Activated T-cell treated with anti-CD3 and anti-CD28 coated beads, Interleukin-2, amount 50 U/mL, for 4 hours (primary cell): ENCODE results near the gene PSME1. TPM values are rescaled to one million over a fixed set of nuclear protein-coding genes. Genes with fewer than 3 reads are reported as not detected.

Experiments used
- ATAC-seq, 2 donors: fragments of 200-7000 bp; cut with Tn5 transposase; one replicate each; pipeline ENCODE4 v1.10.0; 2021
- DNase-seq: peaks from one replicate; pipeline ENCODE4 v3.0.0-alpha.2; 2020
- H3K27me3 Mint-ChIP-seq: one replicate; pipeline ENCODE4 v1.8.0; 2021; ENCODE audit warnings: low read depth, mixed read lengths
- H3K36me3 Mint-ChIP-seq: one replicate; pipeline ENCODE4 v1.8.0; 2022; ENCODE audit warnings: mixed read lengths; ENCODE audit not compliant: insufficient read depth
- H3K4me1 Mint-ChIP-seq: one replicate; pipeline ENCODE4 v1.8.0; 2021; ENCODE audit warnings: low read depth, mixed read lengths
- H3K4me3 Mint-ChIP-seq: one replicate; pipeline ENCODE4 v1.8.0; 2021; ENCODE audit warnings: mild to moderate bottlenecking, moderate library complexity, mixed read lengths
- H3K9me3 Mint-ChIP-seq: one replicate; pipeline ENCODE4 v1.8.0; 2021; ENCODE audit warnings: mixed read lengths
- total RNA-seq, 3 donors: library from RNA; stranded (reverse); gene quantifications; one replicate each; pipeline ENCODE4 v1.2.1, GENCODE V29; 2021

Gene PSME1
- total RNA-seq, 3 donors from 2014 or later = 354 to 391 (median 378) TPM

- ATAC-seq = no peak
- H3K9me3 Mint-ChIP-seq = no peaks in the 10 kb centered on the region
- H3K4me3 Mint-ChIP-seq = peak overlapping the region; percentile 94
- no peaks in the 10 kb centered on the region for H3K27me3 Mint-ChIP-seq
- no peak for DNase-seq
- peaks cover 35% of the 10 kb centered on the region for H3K36me3 Mint-ChIP-seq
- H3K4me1 Mint-ChIP-seq = peaks cover 29% of the 10 kb centered on the region
These were observed 51.0 kb downstream of the PSME1 start for GRCh38 chr14:24186831-24187538.

DNA sequence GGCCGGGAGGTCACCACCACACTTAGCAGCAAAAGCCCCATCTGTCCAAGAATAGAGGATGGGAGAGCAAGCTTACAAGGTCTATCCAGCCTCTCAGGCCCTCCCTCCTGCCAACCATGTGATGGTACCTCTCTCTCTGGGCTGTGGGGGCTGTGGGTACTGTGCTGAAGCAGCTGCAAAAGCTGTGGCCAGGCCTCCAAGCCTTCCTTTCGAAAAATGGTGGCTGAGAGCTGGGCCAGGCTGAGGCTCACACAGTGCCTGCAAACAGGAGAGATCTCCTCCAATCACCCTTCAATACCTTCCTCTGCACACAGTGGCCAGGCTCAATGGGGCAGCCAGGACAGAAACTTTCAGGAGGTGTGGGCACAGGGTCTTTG lies 51.5 kb downstream of the PSME1 start:
- ATAC-seq (no peak), DNase-seq (no peak)
- peak overlapping the region; percentile 94 for H3K4me3 Mint-ChIP-seq
- H3K4me1 Mint-ChIP-seq = peaks cover 34% of the 10 kb centered on the region
- no peaks in the 10 kb centered on the region for H3K27me3 Mint-ChIP-seq
- H3K36me3 Mint-ChIP-seq = peaks cover 36% of the 10 kb centered on the region
- no peaks in the 10 kb centered on the region for H3K9me3 Mint-ChIP-seq

Other genes with a start within 250 kb of the PSME1 start
- 10 to 100 TPM; 12.6 to 23.0 (median 19.4) TPM for gene DHRS4, start 182.4 kb upstream of the PSME1 start, total RNA-seq
- gene DHRS4L2, start 147.3 kb upstream of the PSME1 start, total RNA-seq = 10 to 100 TPM; 10.8 to 15.9 (median 12.5) TPM
- 1 to 10 TPM; 1.3 to 1.8 (median 1.3) TPM for gene CARMIL3, start 84.2 kb upstream of the PSME1 start, total RNA-seq
- not detected for gene CPNE6, start 64.6 kb upstream of the PSME1 start, total RNA-seq
- gene PCK2, start 41.9 kb upstream of the PSME1 start, total RNA-seq = 10 to 100 TPM; 38.7 to 69.4 (median 47.9) TPM
- 10 to 100 TPM; 45.7 to 57.6 (median 50.7) TPM for gene DCAF11, start 21.4 kb upstream of the PSME1 start, total RNA-seq
- gene NRL, start 21.2 kb upstream of the PSME1 start, total RNA-seq = 1 to 10 TPM; 1.2 to 2.3 (median 1.4) TPM
- gene FITM1, start 5.5 kb upstream of the PSME1 start, total RNA-seq = 1 to 10 TPM in 1 of 3 donors, under 1 TPM in 2; 0.38 to 1.3 (median 0.69) TPM
- gene EMC9, start 5.4 kb downstream of the PSME1 start, total RNA-seq = 10 to 100 TPM; 15.9 to 18.9 (median 17.4) TPM
- 100 to 1,000 TPM; 433 to 479 (median 471) TPM for gene PSME2, start 10.4 kb downstream of the PSME1 start, total RNA-seq
- 100 to 1,000 TPM in 2 of 3 donors, 10 to 100 TPM in 1; 99.4 to 108 (median 106) TPM for gene RNF31, start 11.3 kb downstream of the PSME1 start, total RNA-seq
- gene IRF9, start 25.1 kb downstream of the PSME1 start, total RNA-seq = 100 to 1,000 TPM; 110 to 152 (median 121) TPM
- gene REC8, start 35.9 kb downstream of the PSME1 start, total RNA-seq = 10 to 100 TPM; 17.4 to 24.8 (median 19.9) TPM
- gene IPO4, start 52.6 kb downstream of the PSME1 start, total RNA-seq = 100 to 1,000 TPM; 265 to 293 (median 265) TPM
- 10 to 100 TPM; 30.4 to 34.6 (median 33.7) TPM for gene TM9SF1, start 59.2 kb downstream of the PSME1 start, total RNA-seq
- gene TSSK4, start 69.5 kb downstream of the PSME1 start, total RNA-seq = under 1 TPM in 1 of 3 donors, not detected in 2; 0.33 TPM
- gene CHMP4A, start 77.3 kb downstream of the PSME1 start, total RNA-seq = 10 to 100 TPM; 71.7 to 85.5 (median 85.4) TPM
- 10 to 100 TPM; 16.3 to 19.5 (median 18.4) TPM for gene MDP1, start 79.9 kb downstream of the PSME1 start, total RNA-seq
- gene NEDD8, start 96.2 kb downstream of the PSME1 start, total RNA-seq = 100 to 1,000 TPM; 197 to 217 (median 205) TPM
- 10 to 100 TPM; 29.6 to 30.8 (median 29.7) TPM for gene GMPR2, start 96.7 kb downstream of the PSME1 start, total RNA-seq
- gene TINF2, start 106.4 kb downstream of the PSME1 start, total RNA-seq = 100 to 1,000 TPM in 2 of 3 donors, 10 to 100 TPM in 1; 87.2 to 110 (median 103) TPM
- 1 to 10 TPM; 2.6 to 8.1 (median 2.6) TPM for gene TGM1, start 127.0 kb downstream of the PSME1 start, total RNA-seq
- 10 to 100 TPM; 52.2 to 58.8 (median 53.4) TPM for gene RABGGTA, start 135.4 kb downstream of the PSME1 start, total RNA-seq
- gene DHRS1, start 163.6 kb downstream of the PSME1 start, total RNA-seq = 1 to 10 TPM; 2.6 to 4.2 (median 3.1) TPM
- gene NOP9, start 163.7 kb downstream of the PSME1 start, total RNA-seq = 10 to 100 TPM; 67.8 to 71.0 (median 68.0) TPM
- 1 to 10 TPM; 6.5 to 7.3 (median 7.2) TPM for gene CIDEB, start 171.8 kb downstream of the PSME1 start, total RNA-seq
- 10 to 100 TPM in 2 of 3 donors, 1 to 10 TPM in 1; 9.0 to 10.8 (median 10.4) TPM for gene LTB4R2, start 173.9 kb downstream of the PSME1 start, total RNA-seq
- gene LTB4R, start 175.3 kb downstream of the PSME1 start, total RNA-seq = 1 to 10 TPM; 7.0 to 8.0 (median 7.8) TPM
- under 1 TPM; 0.43 to 0.76 (median 0.53) TPM for gene ADCY4, start 198.9 kb downstream of the PSME1 start, total RNA-seq
- gene RIPK3, start 203.8 kb downstream of the PSME1 start, total RNA-seq = 1 to 10 TPM; 5.9 to 8.0 (median 6.2) TPM
- under 1 TPM; 0.13 to 0.38 (median 0.32) TPM for gene NFATC4, start 232.0 kb downstream of the PSME1 start, total RNA-seq